ENCODE measurements around the gene DAPK3.
"Not testable (repeated sequence)": the region's sequence is repeated elsewhere in the genome, so short reads cannot be mapped to it uniquely, and the experiment has no call there.

The DAPK3 gene

DNA sequence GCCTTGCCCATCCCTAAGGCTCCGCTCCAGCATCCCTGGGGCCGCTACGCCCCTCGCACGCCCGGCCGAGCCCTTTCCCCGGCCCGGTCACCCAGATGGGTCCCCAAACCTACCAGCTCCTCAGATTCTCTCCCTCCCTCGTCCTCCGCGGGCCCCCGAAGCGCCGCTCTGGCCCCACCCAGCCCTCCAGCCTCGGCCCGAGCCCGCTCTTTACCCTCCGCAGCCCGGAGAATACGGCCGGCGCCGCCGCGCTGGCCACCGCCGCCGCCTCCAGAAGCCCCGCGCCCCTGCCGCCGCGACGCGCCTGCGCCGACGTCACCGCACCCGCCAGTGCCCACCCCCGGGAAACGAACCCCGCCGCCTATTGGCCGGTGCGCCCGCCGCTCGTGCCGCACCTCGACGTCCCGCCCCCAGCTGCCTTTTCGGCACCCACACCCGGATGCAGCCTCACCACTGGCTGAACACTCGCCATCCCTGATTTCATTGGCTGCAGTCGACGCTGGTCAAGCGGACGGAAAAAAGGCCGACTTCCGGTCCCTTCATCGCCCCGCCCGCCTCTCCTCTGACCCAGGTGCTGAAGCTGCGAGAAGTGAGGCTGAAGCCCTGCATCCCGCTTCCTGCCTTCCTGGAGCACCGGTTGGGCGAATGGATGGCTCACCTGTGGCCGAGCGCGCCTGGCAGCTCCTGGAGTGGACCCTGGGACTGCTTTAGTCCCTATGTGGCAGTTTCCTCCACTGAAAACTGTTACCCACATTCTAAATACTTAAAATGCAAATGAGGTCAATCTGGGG is at the start of gene DAPK3:
DAPK3 (minus strand) TSS at position 292 of the 791 bp plus-strand sequence. CDS start 1,364 bp downstream, outside the sequence.
- peak; percentile 94 for DNase-seq

DNA sequence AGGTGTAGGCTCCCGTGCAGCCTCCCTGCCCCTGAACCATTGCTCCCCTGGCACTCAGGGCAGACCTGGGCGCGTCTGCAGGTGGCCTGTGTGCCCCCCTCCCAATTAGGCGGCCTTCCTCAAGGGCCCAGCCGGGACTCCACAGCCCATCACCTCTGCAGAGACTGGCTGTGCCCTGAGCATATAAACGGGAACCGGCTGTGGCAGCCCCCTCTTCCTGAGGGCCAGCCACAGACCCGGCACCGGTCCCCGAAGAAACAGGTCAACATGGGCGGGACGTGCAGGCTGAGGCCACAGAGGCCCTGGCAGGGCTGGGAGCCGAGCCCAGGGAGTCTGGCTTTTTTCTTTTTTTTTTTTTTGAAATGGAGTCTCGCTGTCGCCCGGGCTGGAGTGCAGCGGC is 48.7 kb upstream of the DAPK3 start:
- no peak for DNase-seq

DNA sequence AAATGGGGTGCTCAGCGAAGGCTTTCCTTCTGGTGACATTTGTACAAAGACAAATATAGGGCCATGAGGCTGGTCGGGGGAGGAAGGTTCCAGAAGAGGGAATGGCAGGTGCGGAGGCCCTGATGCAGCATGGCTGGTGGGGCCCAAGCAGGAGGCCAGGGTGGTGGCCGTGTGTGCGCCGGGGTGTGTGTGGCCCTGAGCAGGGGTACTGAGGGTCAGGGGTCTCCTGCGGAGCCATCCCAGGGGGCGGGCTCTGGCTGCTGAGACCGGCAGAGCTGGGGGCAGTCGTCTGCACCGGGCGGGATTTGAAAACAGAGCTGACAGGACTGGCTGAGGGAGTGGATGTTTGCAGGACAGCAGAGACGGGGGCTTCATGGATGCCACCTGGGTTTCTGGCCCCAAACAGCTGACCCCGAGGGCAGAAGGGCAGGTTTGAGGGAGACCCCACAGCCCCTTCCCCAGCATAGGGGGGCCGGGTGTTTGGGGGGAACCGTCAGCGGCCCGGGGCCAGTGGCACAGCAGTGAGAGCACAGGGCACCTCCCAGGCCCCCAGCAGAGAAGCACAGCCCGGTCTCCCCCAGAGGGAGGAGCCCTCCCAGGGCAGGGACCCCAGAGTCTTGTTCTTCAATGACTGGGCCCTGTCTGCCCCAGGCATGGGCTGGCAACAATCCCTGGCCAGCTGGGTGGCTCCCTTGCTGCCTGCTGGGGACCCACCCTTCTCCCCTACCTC is 48.0 kb upstream of the DAPK3 start:
- no peak for DNase-seq

DNA sequence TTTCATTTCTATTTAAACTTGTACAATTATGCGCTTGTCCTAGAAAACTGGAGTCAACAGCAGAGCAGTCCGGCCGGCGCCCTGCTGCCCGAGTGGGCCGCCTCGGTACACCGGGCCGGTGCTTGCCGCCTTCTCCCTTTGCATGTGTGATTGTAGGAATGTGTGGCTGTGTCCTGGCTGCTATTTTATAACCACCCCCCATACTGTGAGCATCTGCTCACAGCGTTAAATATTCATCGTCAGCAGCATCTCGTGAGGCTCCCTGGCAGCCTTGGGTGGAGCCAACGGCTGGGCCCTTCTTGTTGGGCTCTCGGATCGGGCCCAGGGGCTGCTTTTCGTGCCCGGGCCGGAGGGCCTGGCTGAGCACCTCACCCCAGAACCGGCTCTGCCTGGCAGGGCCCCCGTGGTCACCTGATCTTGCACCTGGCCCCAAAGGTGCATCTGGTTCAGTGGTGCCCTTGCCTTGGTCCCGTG is 47.3 kb upstream of the DAPK3 start:
- DNase-seq, result no peak

DNA sequence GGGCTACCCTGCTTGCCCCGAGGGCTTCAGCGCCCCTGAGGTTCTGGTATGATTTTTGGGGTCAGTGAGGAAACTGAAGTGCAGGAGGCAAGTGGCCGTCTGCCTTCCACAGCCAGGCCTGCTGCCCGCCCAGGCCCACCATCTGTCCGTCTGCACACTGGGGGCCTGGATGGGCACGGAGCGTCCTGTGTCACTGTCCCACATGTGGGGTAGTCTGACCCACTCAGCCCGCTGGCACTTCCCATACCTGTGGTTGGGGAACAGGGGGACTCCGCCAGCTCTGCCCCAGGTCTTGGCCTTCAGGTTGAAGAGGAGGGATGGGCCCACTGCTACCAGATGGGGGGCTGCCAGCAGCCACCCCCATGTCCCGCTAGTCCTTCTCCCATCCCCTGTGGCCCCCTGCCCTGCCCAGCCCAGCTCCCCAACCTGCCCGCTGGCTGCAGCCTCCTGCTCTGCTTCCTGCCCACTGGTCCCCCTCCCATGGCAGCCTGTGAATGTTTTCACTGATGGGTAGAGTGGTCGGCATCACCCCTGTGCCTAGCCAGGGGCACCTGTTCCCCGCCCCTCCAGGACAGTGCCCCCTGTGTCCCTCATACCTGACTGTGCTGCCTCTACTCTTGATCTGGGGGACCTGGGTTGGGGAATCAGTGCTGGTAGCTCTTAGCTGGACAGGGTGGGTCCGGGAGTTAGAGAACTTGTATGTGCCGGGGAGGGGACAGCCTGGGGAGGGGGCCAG is 46.2 kb upstream of the DAPK3 start:
- DNase-seq, result no peak

DNA sequence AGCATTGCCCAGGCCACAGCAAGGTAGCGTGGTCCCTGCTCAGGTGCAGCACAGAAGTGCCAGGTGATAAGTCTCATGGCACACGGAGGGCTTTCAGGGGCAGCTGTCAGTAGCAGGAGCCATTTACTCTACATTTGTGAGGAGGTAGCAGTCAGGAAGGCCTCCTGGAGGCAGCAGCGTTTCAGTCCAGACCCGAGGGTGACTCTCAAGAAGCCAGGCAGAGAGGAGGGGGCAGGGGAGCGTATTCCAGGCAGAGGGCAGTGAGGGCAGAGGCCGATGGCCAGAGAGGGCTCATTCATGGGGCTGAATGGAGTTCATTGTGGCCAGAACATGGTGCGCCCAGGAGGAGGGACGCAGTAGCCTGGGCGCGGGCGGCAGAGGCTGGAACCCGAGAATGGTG is 45.6 kb upstream of the DAPK3 start:
- DNase-seq, result no peak

DNA sequence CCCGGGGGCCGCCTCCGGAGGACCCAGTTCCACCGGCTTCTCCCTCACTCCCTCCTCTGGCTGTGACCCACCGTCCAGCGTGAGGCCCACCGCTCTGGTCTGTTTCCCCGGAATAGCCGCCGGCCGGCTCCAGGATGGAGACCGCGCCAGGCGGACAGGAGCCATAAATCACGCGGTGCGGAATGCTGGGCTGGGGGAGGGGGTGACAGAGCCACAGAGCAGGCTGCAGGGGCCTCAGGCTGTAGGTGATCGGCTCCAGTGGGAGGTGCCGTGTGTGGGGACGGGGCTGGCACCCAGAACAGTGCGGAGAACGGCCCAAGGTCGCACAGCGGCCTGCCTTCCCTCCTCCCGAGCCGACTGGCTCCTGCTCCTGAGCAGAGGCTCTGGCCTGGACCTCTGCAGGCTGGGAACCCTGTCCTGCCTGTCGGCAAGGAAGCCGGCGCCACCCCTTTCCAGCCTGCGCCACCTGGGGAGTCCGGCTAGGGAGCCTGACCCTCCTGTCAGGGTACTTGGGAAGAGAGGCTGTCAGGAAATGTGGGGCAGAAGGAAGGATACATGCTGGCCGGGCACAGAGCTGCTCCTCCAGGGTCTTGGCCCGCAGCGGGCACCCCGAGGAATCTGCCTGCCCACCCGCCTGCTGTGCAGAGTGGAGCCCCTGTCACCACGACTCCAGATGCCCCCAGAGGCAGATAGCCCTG is 45.0 kb upstream of the DAPK3 start:
- DNase-seq, result no peak

- DNase-seq, result peak; percentile 27
Measured at GRCh38 chr19:4014541-4015491, 43.9 kb upstream of the DAPK3 start.

DNA sequence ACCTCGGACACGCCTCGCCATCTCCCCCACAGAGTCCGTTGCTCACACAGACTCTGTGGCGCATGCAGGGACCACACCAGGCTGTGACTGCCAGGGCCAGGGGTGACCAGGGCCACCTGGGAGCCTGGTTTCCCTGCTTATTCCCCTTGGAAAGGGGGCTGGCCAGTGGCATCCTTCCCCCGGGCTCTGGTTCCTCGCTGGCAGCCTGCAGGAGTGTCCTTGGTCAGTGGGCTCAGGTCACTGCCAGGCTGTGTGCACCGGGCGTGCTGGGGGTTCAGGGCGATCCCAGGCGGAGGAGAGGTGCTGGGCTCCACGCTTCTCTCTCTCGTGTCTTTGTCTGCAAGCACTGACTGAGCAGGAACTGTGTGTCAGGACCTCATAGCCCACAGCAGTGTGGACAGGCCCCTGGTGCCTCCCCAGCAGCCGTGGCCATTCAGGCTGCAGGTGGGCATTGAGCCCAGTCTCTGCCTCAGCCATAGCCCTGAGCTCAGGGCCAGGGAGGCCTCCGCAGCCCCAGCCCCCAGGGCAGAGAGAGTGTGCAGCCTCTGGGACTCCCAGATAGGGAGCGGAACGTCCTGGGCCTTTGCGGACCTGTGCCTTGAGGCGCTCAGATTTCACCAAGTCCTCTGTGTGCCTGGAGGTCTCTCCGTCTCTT is 43.1 kb upstream of the DAPK3 start:
- no peak for DNase-seq

- no peak for DNase-seq
Measured at GRCh38 chr19:4012975-4013634, 42.2 kb upstream of the DAPK3 start.

DNA sequence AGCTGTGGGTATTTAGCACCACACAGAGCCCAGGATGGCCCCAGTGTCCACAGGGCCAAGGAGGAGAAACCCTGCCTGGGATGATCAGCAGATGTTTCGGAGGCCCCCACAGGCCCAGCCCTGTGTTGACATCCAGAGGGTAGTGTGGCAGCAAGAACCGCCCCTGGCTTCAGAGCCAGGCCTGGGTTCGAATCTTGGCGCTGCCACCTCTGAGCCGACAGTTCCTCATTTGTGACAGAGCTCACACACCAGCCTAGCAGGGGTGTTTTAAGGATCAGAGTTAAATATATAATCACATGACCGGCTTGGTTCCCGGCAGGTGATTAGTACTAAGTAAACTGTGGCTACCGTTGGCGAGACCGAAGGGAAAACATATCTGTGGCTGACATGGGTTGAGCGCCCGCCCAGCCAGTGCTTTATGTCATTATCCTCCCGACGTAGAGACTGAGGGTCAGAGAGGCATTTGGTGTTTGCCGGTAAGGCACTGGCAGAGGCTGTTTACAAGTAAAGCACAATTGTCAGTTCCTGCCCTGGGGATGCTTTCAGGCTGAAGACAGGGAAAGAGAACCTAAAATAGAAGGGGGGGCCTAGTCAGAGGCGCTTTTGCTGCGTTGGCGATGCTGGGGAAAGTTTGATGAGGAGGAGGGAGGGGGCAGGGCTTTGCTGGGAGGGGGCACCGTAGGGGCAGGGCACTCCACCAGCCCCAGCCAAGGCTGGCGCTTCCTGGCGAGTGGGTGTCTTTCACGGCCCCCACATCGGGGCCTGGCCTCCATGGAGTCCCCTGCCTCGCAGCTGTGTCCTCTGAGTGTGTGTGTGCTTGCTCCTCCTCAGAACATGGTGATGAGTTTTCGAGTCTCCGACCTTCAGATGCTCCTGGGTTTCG is 41.4 kb upstream of the DAPK3 start:
- no peak for DNase-seq

DNA sequence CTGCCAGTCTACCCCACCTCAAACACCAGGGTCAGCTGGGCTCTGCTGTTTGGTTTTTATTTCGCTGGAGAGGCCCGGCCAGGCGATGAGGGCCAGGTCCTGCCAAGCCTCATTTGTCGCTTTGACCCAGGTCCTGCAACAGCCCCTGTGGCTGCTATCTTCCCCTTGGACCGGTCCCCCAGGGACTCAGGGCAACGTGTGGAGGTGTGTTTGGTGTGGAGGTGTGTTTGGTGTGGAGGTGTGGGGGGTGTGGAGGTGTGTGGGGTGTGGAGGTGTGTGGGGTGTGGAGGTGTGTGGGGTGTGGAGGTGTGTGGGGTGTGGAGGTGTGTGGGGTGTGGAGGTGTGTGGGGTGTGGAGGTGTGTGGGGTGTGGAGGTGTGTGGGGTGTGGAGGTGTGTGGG is 40.5 kb upstream of the DAPK3 start:
- DNase-seq, result not testable (repeated sequence)

DNA sequence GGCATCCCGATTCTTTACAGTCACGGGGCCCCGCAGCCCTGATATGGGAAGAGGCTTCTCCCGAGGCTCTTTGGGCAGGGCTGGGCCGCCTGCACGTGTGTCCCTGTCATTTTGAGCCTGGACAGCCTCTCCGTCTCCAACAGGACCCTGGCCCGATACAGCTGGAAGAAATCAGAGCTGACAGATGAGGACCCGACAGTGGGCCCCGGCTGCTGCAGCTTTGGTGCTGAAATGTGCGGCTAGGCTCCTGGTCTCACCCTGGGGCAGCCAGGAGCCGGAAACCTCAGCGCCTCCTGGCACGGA is 39.9 kb upstream of the DAPK3 start:
- no peak for DNase-seq

DNA sequence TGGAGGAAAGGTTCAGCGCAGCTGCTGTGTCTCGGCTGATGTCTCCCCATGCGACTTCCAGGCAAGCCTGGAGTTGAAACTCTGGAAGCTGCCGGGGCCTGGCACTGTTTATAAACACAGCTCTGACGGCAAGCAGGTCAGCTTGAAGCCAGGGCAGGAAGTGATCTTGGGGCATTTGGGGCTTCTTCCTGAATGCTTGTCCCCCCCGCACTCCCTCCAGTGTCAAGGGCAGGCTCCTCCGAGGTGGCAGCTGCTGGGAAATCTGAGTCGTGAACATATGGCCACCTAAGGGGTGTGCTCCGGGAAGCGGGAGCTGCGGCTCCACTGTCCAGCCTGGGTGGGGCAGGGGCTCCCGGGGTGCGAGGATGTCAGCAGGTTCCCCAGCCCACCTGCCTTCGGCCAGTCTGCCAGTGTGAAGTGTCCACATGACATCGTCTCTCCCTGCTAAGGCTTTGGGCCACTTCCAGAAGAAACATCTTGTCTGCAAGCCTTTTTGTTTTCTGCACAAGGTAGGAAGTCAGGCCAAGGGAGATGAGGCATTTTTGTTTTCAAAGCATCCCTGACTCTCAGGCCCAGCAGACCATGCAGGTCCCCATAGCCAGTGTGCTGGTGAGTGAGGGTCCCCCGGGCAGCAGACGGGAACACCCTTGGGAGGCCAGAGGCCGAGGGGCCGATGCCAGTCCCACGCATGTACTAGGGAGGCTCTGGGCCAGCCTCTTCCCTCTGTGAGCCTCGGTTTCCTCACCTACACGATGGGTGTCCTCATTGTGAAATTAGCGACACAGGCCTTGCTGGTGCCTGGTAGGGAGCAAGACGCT is 39.3 kb upstream of the DAPK3 start:
- DNase-seq, result no peak

DNA sequence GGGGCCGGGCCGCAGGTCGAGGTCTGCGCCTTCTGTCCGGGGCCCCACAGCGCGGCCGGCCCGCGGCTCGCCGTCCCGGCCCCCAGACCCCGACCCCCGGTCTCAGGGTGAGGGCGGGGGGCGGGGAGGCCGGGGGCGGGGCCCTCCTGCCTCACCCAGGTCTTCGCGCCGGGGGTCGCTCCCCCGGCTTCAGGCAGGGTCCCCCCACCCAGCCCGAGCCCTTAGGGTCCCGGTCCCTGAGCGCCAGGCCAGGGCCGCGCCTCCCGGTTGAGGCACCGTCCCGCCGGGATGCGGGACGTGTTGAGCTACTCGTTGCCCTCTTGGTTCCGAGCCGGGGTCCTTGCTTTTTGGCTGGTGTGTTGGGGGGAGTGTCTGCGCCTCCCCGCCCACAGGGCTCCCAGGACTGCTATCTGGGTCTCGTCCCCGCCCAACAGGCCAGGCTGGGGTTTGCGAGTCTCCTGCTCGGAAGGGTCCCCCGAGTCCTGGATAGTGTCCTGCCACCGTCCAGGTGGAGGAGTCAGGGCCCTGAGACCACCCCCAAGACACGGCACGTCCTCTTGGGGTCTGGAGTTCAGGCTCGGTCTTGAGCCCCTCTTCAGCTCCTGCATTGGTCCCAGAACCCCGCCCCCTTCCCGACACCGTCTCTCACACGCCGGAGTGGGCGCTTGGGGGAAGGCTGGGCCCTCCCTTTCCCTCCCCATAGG is 37.1 kb upstream of the DAPK3 start:
- DNase-seq, result peak; percentile 30

GRCh38 chr19:4007021-4007835 is 36.3 kb upstream of the DAPK3 start, which contains the start of gene PIAS4:
Gene PIAS4 (plus strand): TSS chr19:4007736. CDS start chr19:4007761, 25 bp downstream.
- peak; percentile 93 for DNase-seq

GRCh38 chr19:4005436-4005835 is 34.5 kb upstream of the DAPK3 start:
- DNase-seq, result not testable (repeated sequence)

Data from stimulated activated CD4-positive, alpha-beta T cell treated with anti-CD3 and anti-CD28 coated beads, Interleukin-4, amount 100 ng/mL, for 24 hours (primary cell).